ENCODE measurements around the gene DAPK3.
"Not testable (repeated sequence)": the region's sequence is repeated elsewhere in the genome, so short reads cannot be mapped to it uniquely, and the experiment has no call there.

Gene DAPK3

DNA sequence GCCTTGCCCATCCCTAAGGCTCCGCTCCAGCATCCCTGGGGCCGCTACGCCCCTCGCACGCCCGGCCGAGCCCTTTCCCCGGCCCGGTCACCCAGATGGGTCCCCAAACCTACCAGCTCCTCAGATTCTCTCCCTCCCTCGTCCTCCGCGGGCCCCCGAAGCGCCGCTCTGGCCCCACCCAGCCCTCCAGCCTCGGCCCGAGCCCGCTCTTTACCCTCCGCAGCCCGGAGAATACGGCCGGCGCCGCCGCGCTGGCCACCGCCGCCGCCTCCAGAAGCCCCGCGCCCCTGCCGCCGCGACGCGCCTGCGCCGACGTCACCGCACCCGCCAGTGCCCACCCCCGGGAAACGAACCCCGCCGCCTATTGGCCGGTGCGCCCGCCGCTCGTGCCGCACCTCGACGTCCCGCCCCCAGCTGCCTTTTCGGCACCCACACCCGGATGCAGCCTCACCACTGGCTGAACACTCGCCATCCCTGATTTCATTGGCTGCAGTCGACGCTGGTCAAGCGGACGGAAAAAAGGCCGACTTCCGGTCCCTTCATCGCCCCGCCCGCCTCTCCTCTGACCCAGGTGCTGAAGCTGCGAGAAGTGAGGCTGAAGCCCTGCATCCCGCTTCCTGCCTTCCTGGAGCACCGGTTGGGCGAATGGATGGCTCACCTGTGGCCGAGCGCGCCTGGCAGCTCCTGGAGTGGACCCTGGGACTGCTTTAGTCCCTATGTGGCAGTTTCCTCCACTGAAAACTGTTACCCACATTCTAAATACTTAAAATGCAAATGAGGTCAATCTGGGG is at the start of gene DAPK3:
Gene DAPK3 (minus strand): TSS at position 292 of the 791 bp plus-strand sequence. CDS start 1,364 bp downstream, outside the sequence.
- DNase-seq, result peak; percentile 82 to 95

DNA sequence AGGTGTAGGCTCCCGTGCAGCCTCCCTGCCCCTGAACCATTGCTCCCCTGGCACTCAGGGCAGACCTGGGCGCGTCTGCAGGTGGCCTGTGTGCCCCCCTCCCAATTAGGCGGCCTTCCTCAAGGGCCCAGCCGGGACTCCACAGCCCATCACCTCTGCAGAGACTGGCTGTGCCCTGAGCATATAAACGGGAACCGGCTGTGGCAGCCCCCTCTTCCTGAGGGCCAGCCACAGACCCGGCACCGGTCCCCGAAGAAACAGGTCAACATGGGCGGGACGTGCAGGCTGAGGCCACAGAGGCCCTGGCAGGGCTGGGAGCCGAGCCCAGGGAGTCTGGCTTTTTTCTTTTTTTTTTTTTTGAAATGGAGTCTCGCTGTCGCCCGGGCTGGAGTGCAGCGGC is 48.7 kb upstream of the DAPK3 start:
- no peak for DNase-seq

DNA sequence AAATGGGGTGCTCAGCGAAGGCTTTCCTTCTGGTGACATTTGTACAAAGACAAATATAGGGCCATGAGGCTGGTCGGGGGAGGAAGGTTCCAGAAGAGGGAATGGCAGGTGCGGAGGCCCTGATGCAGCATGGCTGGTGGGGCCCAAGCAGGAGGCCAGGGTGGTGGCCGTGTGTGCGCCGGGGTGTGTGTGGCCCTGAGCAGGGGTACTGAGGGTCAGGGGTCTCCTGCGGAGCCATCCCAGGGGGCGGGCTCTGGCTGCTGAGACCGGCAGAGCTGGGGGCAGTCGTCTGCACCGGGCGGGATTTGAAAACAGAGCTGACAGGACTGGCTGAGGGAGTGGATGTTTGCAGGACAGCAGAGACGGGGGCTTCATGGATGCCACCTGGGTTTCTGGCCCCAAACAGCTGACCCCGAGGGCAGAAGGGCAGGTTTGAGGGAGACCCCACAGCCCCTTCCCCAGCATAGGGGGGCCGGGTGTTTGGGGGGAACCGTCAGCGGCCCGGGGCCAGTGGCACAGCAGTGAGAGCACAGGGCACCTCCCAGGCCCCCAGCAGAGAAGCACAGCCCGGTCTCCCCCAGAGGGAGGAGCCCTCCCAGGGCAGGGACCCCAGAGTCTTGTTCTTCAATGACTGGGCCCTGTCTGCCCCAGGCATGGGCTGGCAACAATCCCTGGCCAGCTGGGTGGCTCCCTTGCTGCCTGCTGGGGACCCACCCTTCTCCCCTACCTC is 48.0 kb upstream of the DAPK3 start:
- no peak for DNase-seq

DNA sequence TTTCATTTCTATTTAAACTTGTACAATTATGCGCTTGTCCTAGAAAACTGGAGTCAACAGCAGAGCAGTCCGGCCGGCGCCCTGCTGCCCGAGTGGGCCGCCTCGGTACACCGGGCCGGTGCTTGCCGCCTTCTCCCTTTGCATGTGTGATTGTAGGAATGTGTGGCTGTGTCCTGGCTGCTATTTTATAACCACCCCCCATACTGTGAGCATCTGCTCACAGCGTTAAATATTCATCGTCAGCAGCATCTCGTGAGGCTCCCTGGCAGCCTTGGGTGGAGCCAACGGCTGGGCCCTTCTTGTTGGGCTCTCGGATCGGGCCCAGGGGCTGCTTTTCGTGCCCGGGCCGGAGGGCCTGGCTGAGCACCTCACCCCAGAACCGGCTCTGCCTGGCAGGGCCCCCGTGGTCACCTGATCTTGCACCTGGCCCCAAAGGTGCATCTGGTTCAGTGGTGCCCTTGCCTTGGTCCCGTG is 47.3 kb upstream of the DAPK3 start:
- DNase-seq, result peak in 1 of 2 experiments; percentile 24

DNA sequence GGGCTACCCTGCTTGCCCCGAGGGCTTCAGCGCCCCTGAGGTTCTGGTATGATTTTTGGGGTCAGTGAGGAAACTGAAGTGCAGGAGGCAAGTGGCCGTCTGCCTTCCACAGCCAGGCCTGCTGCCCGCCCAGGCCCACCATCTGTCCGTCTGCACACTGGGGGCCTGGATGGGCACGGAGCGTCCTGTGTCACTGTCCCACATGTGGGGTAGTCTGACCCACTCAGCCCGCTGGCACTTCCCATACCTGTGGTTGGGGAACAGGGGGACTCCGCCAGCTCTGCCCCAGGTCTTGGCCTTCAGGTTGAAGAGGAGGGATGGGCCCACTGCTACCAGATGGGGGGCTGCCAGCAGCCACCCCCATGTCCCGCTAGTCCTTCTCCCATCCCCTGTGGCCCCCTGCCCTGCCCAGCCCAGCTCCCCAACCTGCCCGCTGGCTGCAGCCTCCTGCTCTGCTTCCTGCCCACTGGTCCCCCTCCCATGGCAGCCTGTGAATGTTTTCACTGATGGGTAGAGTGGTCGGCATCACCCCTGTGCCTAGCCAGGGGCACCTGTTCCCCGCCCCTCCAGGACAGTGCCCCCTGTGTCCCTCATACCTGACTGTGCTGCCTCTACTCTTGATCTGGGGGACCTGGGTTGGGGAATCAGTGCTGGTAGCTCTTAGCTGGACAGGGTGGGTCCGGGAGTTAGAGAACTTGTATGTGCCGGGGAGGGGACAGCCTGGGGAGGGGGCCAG is 46.2 kb upstream of the DAPK3 start:
- no peak for DNase-seq

DNA sequence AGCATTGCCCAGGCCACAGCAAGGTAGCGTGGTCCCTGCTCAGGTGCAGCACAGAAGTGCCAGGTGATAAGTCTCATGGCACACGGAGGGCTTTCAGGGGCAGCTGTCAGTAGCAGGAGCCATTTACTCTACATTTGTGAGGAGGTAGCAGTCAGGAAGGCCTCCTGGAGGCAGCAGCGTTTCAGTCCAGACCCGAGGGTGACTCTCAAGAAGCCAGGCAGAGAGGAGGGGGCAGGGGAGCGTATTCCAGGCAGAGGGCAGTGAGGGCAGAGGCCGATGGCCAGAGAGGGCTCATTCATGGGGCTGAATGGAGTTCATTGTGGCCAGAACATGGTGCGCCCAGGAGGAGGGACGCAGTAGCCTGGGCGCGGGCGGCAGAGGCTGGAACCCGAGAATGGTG is 45.6 kb upstream of the DAPK3 start:
- DNase-seq, result no peak

DNA sequence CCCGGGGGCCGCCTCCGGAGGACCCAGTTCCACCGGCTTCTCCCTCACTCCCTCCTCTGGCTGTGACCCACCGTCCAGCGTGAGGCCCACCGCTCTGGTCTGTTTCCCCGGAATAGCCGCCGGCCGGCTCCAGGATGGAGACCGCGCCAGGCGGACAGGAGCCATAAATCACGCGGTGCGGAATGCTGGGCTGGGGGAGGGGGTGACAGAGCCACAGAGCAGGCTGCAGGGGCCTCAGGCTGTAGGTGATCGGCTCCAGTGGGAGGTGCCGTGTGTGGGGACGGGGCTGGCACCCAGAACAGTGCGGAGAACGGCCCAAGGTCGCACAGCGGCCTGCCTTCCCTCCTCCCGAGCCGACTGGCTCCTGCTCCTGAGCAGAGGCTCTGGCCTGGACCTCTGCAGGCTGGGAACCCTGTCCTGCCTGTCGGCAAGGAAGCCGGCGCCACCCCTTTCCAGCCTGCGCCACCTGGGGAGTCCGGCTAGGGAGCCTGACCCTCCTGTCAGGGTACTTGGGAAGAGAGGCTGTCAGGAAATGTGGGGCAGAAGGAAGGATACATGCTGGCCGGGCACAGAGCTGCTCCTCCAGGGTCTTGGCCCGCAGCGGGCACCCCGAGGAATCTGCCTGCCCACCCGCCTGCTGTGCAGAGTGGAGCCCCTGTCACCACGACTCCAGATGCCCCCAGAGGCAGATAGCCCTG is 45.0 kb upstream of the DAPK3 start:
- DNase-seq, result no peak

DNA sequence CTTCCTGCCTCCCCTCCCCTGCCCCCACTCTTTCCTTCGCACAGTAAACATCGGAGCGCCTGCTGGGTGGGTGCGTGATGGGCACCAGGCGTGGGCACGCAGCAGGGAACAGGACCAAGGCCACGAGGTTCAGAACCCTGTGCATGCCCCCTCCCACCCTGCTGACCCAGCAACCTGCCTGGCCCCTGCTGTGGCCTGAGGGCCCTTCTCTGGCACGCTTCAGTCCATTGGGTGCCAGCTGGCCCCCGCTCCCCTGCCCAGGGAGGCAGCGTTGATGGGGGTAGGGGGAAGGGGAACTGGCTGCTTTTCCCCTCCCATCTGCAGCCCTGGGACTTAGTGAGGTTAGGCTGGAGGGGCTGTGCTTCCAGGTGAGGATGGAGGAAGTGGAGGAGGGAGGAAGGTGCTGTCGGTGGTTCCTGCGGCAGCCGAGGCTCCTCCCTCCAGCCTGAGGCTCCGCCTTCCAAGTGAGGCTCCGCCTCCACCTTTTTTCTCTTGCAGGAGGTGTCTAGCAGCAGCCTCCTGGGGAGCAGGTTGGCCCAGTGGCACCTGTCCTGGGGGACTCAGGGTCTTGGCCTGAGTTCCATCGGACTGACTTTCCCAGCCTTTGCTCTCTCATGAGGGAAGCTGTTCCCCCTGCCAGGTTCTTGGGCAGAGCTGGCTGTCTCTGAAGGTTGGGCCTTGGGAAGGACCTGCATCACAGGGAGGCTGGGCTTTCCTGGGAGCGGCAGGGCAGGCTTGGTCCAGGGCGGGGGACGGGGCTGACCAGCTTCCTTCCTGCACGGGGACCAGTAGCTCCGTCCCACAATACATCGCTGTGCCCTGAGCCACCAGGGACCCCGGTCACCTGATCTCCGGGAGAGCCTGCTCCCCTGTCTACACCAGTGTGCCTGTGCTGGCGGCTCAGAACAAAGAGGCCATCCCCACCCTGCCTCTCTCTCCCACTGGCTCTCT is 43.9 kb upstream of the DAPK3 start:
- DNase-seq, result peak in 1 of 2 experiments; percentile 58

DNA sequence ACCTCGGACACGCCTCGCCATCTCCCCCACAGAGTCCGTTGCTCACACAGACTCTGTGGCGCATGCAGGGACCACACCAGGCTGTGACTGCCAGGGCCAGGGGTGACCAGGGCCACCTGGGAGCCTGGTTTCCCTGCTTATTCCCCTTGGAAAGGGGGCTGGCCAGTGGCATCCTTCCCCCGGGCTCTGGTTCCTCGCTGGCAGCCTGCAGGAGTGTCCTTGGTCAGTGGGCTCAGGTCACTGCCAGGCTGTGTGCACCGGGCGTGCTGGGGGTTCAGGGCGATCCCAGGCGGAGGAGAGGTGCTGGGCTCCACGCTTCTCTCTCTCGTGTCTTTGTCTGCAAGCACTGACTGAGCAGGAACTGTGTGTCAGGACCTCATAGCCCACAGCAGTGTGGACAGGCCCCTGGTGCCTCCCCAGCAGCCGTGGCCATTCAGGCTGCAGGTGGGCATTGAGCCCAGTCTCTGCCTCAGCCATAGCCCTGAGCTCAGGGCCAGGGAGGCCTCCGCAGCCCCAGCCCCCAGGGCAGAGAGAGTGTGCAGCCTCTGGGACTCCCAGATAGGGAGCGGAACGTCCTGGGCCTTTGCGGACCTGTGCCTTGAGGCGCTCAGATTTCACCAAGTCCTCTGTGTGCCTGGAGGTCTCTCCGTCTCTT is 43.1 kb upstream of the DAPK3 start:
- DNase-seq, result no peak

DNA sequence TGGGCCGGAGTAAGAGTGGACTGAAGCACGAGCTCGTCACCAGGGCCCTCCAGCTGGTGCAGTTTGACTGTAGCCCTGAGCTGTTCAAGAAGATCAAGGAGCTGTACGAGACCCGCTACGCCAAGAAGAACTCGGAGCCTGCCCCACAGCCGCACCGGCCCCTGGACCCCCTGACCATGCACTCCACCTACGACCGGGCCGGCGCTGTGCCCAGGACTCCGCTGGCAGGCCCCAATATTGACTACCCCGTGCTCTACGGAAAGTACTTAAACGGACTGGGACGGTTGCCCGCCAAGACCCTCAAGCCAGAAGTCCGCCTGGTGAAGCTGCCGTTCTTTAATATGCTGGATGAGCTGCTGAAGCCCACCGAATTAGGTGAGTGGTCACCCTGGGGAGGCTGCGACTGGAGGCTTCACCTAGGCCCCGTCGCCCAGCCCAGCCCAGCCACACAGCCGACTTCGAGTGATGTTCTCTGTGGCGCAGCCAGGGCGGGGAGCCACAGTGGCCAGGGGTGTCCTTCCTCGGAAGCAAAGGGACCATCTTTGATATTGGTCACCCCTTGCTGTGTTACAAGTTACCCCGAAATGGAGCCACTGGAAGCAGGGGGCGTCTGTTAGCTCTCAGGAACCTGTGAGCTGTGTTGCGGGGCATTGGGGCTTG is 42.2 kb upstream of the DAPK3 start:
- DNase-seq, result no peak

DNA sequence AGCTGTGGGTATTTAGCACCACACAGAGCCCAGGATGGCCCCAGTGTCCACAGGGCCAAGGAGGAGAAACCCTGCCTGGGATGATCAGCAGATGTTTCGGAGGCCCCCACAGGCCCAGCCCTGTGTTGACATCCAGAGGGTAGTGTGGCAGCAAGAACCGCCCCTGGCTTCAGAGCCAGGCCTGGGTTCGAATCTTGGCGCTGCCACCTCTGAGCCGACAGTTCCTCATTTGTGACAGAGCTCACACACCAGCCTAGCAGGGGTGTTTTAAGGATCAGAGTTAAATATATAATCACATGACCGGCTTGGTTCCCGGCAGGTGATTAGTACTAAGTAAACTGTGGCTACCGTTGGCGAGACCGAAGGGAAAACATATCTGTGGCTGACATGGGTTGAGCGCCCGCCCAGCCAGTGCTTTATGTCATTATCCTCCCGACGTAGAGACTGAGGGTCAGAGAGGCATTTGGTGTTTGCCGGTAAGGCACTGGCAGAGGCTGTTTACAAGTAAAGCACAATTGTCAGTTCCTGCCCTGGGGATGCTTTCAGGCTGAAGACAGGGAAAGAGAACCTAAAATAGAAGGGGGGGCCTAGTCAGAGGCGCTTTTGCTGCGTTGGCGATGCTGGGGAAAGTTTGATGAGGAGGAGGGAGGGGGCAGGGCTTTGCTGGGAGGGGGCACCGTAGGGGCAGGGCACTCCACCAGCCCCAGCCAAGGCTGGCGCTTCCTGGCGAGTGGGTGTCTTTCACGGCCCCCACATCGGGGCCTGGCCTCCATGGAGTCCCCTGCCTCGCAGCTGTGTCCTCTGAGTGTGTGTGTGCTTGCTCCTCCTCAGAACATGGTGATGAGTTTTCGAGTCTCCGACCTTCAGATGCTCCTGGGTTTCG is 41.4 kb upstream of the DAPK3 start:
- DNase-seq, result no peak

DNA sequence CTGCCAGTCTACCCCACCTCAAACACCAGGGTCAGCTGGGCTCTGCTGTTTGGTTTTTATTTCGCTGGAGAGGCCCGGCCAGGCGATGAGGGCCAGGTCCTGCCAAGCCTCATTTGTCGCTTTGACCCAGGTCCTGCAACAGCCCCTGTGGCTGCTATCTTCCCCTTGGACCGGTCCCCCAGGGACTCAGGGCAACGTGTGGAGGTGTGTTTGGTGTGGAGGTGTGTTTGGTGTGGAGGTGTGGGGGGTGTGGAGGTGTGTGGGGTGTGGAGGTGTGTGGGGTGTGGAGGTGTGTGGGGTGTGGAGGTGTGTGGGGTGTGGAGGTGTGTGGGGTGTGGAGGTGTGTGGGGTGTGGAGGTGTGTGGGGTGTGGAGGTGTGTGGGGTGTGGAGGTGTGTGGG is 40.5 kb upstream of the DAPK3 start:
- DNase-seq, result not testable (repeated sequence)

DNA sequence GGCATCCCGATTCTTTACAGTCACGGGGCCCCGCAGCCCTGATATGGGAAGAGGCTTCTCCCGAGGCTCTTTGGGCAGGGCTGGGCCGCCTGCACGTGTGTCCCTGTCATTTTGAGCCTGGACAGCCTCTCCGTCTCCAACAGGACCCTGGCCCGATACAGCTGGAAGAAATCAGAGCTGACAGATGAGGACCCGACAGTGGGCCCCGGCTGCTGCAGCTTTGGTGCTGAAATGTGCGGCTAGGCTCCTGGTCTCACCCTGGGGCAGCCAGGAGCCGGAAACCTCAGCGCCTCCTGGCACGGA is 39.9 kb upstream of the DAPK3 start:
- DNase-seq, result no peak

DNA sequence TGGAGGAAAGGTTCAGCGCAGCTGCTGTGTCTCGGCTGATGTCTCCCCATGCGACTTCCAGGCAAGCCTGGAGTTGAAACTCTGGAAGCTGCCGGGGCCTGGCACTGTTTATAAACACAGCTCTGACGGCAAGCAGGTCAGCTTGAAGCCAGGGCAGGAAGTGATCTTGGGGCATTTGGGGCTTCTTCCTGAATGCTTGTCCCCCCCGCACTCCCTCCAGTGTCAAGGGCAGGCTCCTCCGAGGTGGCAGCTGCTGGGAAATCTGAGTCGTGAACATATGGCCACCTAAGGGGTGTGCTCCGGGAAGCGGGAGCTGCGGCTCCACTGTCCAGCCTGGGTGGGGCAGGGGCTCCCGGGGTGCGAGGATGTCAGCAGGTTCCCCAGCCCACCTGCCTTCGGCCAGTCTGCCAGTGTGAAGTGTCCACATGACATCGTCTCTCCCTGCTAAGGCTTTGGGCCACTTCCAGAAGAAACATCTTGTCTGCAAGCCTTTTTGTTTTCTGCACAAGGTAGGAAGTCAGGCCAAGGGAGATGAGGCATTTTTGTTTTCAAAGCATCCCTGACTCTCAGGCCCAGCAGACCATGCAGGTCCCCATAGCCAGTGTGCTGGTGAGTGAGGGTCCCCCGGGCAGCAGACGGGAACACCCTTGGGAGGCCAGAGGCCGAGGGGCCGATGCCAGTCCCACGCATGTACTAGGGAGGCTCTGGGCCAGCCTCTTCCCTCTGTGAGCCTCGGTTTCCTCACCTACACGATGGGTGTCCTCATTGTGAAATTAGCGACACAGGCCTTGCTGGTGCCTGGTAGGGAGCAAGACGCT is 39.3 kb upstream of the DAPK3 start:
- DNase-seq, result peak in 1 of 2 experiments; percentile 13

DNA sequence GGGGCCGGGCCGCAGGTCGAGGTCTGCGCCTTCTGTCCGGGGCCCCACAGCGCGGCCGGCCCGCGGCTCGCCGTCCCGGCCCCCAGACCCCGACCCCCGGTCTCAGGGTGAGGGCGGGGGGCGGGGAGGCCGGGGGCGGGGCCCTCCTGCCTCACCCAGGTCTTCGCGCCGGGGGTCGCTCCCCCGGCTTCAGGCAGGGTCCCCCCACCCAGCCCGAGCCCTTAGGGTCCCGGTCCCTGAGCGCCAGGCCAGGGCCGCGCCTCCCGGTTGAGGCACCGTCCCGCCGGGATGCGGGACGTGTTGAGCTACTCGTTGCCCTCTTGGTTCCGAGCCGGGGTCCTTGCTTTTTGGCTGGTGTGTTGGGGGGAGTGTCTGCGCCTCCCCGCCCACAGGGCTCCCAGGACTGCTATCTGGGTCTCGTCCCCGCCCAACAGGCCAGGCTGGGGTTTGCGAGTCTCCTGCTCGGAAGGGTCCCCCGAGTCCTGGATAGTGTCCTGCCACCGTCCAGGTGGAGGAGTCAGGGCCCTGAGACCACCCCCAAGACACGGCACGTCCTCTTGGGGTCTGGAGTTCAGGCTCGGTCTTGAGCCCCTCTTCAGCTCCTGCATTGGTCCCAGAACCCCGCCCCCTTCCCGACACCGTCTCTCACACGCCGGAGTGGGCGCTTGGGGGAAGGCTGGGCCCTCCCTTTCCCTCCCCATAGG is 37.1 kb upstream of the DAPK3 start:
- no peak for DNase-seq

DNA sequence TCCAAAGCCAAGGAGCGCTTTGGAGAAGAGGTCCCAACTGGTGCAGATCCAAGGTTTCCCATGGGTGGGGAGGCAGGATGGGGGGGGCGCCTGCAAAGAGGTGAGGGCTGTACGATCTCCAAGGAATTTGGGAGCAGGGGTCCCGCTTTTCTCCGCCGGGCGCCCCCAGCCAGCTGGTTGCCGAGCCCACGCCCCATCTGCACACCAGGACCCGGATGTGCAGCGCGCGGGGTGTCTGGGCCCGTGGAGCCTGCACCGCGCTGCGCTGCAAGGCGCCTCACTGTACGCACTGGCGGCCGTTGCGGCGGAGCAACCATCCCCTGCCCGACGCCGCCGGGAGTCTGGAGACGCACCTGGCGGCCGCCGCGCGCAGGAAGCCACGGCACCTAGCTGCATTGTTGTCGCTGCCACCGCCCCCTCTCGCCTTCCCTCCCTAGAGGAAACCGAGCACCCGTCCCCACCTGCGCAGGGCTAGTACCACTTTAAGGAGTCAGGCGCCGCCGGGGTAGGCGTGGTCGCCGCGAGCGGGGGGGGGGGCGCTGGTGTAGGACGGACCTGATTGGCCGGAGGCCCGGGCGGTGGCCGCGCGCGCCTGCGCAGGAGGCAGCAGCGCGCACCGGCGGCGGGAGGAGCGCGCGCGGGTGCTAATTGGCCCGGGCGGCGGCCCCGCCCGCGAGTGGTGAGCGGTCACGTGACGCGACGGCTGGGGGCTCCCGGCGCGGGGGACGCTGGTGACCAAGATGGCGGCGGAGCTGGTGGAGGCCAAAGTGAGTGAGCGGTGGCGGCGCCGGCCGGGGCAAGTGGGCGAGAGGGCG is 36.3 kb upstream of the DAPK3 start, which contains the start of gene PIAS4:
Gene PIAS4 (plus strand): TSS at position 716 of the 815 bp plus-strand sequence. CDS start 25 bp downstream, at position 741.
- peak; percentile 32 to 87 for DNase-seq

DNA sequence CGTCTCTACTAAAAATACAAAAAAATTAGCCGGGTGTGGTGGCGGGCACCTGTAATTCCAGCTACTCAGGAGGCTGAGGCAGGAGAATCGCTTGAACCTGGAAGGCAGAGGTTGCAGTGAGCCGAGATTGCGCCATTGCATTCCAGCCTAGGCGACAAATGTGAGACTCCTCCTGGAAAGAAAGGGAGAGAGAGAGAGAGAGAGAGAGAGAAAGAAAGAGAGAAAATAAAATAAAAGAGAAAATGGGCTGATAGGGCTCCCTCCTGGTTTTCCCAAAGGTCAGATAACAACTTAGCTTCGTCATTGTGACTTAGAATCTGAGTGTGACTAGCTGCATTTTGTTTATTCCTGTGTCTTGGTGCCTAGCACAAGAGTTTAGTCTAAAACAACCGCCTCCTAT is 34.5 kb upstream of the DAPK3 start:
- DNase-seq, result not testable (repeated sequence)
